Measurements from ENCODE around the gene CMTR1. TPM values are rescaled to one million over a fixed set of nuclear protein-coding genes. Genes with fewer than 3 reads are reported as not detected.

CMTR1 gene
- total and polyA plus RNA-seq, 12 donors = 13.1 to 37.0 (median 33.1) TPM

- 61 to 71% methylated on average over 2 of the region's 2 CpGs for WGBS, 2 donors
- H3K9me3 ChIP-seq = no peaks in the 10 kb centered on the region
- no peak overlapping the region for H3K4me3 ChIP-seq
- no peaks in the 10 kb centered on the region for H3K27me3 ChIP-seq
- H3K27ac ChIP-seq = no peak overlapping the region
- TF ChIP-seq CTCF (IDR thresholded peaks at IDR 0.05) = no peak
- peaks cover 0 to 84% (median 9%) of the 10 kb centered on the region in 9 donors for H3K36me3 ChIP-seq
- H3K4me1 ChIP-seq = no peaks in the 10 kb centered on the region
- intact Hi-C loops (cut with DNase I) = no loop called here
- no peak for DNase-seq
- peak in 1 of 8 donors; percentile 41 for ATAC-seq
These were observed 41.9 kb upstream of the CMTR1 start for GRCh38 chr6:37391120-37391519.

DNA sequence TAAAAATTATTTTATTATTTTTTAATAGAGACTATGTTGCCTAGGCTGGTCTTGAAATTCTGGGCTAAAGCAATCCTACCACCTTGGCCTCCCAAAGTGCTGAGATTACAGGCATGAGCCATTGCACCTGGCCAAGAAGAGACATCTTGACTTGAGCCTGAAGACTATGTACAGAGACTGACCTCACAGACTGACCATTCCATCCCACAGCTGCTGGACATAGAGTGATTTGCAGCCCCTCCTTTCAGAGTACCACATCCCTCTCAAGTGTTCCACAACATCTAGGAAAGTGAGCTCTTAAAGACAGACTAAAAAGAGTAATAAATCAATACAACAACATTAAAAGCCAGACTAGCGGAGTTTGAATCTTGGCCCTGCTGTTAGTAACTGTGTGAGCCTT lies 40.2 kb upstream of the CMTR1 start:
- Histone ChIP-seq H3K4me3 (no peak overlapping the region), H3K9me3 (no peaks in the 10 kb centered on the region), H3K27me3 (no peaks in the 10 kb centered on the region), H3K4me1 (no peaks in the 10 kb centered on the region), H3K27ac (no peak overlapping the region), H3K36me3 (peaks cover 0 to 67% (median 9%) of the 10 kb centered on the region in 9 donors)
- intact Hi-C loops (cut with DNase I) = no loop called here
- ATAC-seq (no peak), DNase-seq (no peak)
- WGBS, 2 donors = 96 to 100% methylated on average over 1 of the region's 1 CpG
- TF ChIP-seq CTCF (IDR thresholded peaks at IDR 0.05) = no peak

DNA sequence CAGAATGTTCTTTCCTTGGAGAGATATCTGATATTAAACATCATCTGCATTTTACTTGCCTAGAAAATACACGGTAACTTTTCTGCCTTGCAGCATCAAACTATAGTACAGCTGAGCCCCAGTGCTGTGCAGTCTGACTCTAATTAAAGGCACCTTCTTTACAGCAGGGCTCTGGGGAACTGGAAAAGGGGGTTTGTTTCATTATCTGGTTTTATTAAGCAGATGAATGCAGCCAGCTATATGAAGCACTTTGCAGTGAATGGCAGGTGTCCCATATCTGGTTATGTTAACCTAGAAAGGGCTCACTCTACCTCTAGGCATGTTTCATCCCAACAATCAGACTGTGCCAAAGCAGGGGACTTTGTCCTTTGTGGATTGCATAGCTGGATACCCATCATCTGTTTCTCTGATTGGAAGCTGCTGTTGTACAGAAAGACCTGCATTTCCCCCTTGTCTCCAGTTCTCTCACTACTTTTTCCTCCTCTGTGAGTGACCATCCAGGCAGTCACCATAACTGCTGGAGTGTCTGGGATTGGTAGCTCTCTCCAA lies 39.6 kb upstream of the CMTR1 start:
- no peaks in the 10 kb centered on the region for H3K9me3 ChIP-seq
- peaks cover 0 to 61% (median 9%) of the 10 kb centered on the region in 9 donors for H3K36me3 ChIP-seq
- intact Hi-C loops (cut with DNase I) = no loop called here
- WGBS, 2 donors = 83 to 87% methylated on average over 1 of the region's 1 CpG
- no peaks in the 10 kb centered on the region for H3K4me1 ChIP-seq
- no peaks in the 10 kb centered on the region for H3K27me3 ChIP-seq
- TF ChIP-seq CTCF (IDR thresholded peaks at IDR 0.05) = no peak
- no peak for ATAC-seq
- DNase-seq = no peak
- H3K27ac ChIP-seq = no peak overlapping the region
- no peak overlapping the region for H3K4me3 ChIP-seq

GRCh38 chr6:37396571-37397180 lies 36.3 kb upstream of the CMTR1 start:
- ATAC-seq (no peak), DNase-seq (no peak)
- WGBS, 2 donors = 80 to 93% methylated on average over 4 of the region's 4 CpGs
- no peaks in the 10 kb centered on the region for H3K27me3 ChIP-seq
- H3K27ac ChIP-seq = no peak overlapping the region
- peaks cover 0 to 5% (median 0%) of the 10 kb centered on the region in 9 donors for H3K4me1 ChIP-seq
- no peak for TF ChIP-seq CTCF (IDR thresholded peaks at IDR 0.05)
- H3K36me3 ChIP-seq = peaks cover 0 to 31% (median 0%) of the 10 kb centered on the region in 9 donors
- intact Hi-C loops (cut with DNase I) = no loop called here
- no peak overlapping the region for H3K4me3 ChIP-seq
- H3K9me3 ChIP-seq = no peaks in the 10 kb centered on the region

Measured in heart right ventricle (tissue), 16 donors.